OCI-LY3 (cell line): Measurements from ENCODE around the gene MAD1L1.

Source experiments
- EZH2phosphoT487 ChIP-seq: fragments of 200-600 bp; shearing (Covaris generic); IDR thresholded peaks from 2 replicates; pipeline ENCODE4 v1.6.1; 2018; ENCODE audit warnings: antibody characterized with exemption, mixed run types, low read depth
- TF ChIP-seq, protein P1 (sequence below): fragments of 200-600, 300-600 bp; sonication (generic); IDR thresholded peaks from 2 replicates; pipeline ENCODE4 v1.5.1; 2014; ENCODE audit warnings: antibody characterized with exemption, low read length, low read depth

GRCh38 chr7:1957471-1958225 lies 275.1 kb downstream of the MAD1L1 start:
- TF ChIP-seq, protein P1, sequence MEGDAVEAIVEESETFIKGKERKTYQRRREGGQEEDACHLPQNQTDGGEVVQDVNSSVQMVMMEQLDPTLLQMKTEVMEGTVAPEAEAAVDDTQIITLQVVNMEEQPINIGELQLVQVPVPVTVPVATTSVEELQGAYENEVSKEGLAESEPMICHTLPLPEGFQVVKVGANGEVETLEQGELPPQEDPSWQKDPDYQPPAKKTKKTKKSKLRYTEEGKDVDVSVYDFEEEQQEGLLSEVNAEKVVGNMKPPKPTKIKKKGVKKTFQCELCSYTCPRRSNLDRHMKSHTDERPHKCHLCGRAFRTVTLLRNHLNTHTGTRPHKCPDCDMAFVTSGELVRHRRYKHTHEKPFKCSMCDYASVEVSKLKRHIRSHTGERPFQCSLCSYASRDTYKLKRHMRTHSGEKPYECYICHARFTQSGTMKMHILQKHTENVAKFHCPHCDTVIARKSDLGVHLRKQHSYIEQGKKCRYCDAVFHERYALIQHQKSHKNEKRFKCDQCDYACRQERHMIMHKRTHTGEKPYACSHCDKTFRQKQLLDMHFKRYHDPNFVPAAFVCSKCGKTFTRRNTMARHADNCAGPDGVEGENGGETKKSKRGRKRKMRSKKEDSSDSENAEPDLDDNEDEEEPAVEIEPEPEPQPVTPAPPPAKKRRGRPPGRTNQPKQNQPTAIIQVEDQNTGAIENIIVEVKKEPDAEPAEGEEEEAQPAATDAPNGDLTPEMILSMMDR = no peak
- no peak for TF ChIP-seq EZH2phosphoT487
